Mucosa of descending colon (tissue), 3 donors: Measurements from ENCODE around the gene MYL7. TPM values are rescaled to one million over a fixed set of nuclear protein-coding genes. Genes with fewer than 3 reads are reported as not detected.
"Not testable (repeated sequence)": the region's sequence is repeated elsewhere in the genome, so short reads cannot be mapped to it uniquely, and the experiment has no call there.

ENCODE experiments used
- ATAC-seq: fragments of 200-7000 bp; cut with Tn5 transposase; one replicate; pipeline ENCODE4 v1.9.1; 2020; ENCODE audit warnings: mild to moderate bottlenecking, moderate library complexity
- DNase-seq, 3 donors: peaks; one replicate each; pipeline ENCODE4 v3.0.0-alpha.2; 2020
- H3K36me3 ChIP-seq: fragments of 200-600 bp; one replicate; pipeline ENCODE4 v1.8.0; 2021; ENCODE audit warnings: low read depth, mild to moderate bottlenecking
- H3K4me1 ChIP-seq: fragments of 200-600 bp; one replicate; pipeline ENCODE4 v1.8.0; 2021; ENCODE audit warnings: low read depth, mild to moderate bottlenecking
- H3K4me3 ChIP-seq: fragments of 200-600 bp; one replicate; pipeline ENCODE4 v1.8.0; 2021; ENCODE audit warnings: mild to moderate bottlenecking
- H3K9me3 ChIP-seq: fragments of 200-600 bp; one replicate; pipeline ENCODE4 v1.8.0; 2021; ENCODE audit warnings: mild to moderate bottlenecking
- intact Hi-C, 2 donors: fragments of 100-400 bp; cut with DNase I in 1 of 2; cut with micrococcal nuclease in 1 of 2; formaldehyde crosslinking; loops; one replicate each; pipeline versions ENCODE4 v1.11.0 to v1.11.1; 2022; cut with DNase I, micrococcal nuclease
- total RNA-seq, 3 donors: library from RNA; stranded (reverse); fragmentation: NEBNext Ultra II Directional in 2 of 3; extraction: Animal tissue kit (Norgen Biotek cat#: 25700) in 2 of 3; gene quantifications; one replicate each; pipeline versions ENCODE4 v1.2.1 to v1.2.4, GENCODE V29; 2021 to 2023
- TF ChIP-seq, protein P1 (sequence below): fragments of 200-600 bp; IDR thresholded peaks from one replicate; pipeline ENCODE4 v1.8.0; 2022; ENCODE audit warnings: antibody characterized with exemption, mild to moderate bottlenecking
- donor health status: DM: no; HTN: no; CAD: no; lungs with moderate emphysema.
- donor health status: DM: no; HTN: no; CAD: no.
- donor health status: DM: no; HTN: yes; CAD: no.

The MYL7 gene
- total RNA-seq, 3 donors from 2014 or later, result 2.0 TPM; not detected in 2

DNA sequence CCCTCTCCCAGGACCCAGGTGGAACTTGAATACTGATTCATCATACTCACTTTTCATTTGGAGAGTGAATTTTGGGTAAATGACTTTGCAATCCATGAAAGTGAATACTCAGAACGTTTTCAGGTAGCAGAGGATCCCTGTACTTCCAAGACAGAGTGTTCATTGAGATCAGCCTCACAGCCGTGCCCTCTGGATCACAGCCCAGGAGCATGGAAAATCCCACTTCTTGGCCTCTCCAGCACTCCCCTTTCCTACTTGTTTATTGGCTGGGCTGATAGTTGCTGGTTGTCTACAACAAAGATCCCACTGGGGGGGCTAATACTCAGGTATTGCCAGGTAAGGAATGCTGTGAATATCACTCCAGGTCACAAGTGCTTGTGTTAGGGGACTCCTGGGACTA is 42.3 kb upstream of the MYL7 start:
- DNase-seq, result no peak
- H3K9me3 ChIP-seq, result peaks cover 6% of the 10 kb centered on the region
- no peak for ATAC-seq
- TF ChIP-seq, protein P1, sequence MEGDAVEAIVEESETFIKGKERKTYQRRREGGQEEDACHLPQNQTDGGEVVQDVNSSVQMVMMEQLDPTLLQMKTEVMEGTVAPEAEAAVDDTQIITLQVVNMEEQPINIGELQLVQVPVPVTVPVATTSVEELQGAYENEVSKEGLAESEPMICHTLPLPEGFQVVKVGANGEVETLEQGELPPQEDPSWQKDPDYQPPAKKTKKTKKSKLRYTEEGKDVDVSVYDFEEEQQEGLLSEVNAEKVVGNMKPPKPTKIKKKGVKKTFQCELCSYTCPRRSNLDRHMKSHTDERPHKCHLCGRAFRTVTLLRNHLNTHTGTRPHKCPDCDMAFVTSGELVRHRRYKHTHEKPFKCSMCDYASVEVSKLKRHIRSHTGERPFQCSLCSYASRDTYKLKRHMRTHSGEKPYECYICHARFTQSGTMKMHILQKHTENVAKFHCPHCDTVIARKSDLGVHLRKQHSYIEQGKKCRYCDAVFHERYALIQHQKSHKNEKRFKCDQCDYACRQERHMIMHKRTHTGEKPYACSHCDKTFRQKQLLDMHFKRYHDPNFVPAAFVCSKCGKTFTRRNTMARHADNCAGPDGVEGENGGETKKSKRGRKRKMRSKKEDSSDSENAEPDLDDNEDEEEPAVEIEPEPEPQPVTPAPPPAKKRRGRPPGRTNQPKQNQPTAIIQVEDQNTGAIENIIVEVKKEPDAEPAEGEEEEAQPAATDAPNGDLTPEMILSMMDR, result no peak
- intact Hi-C loops, result no loop called here
- no peak overlapping the region for H3K4me3 ChIP-seq
- H3K36me3 ChIP-seq, result no peaks in the 10 kb centered on the region
- H3K4me1 ChIP-seq, result no peaks in the 10 kb centered on the region

- intact Hi-C loops, result no loop called here
These were observed 41.7 kb upstream of the MYL7 start for GRCh38 chr7:44182827-44183226.

GRCh38 chr7:44180631-44181030 is 39.5 kb upstream of the MYL7 start:
- intact Hi-C loops, result no loop called here
- no peaks in the 10 kb centered on the region for H3K36me3 ChIP-seq
- ATAC-seq (no peak), DNase-seq (no peak)
- TF ChIP-seq, protein P1, result no peak
- no peak overlapping the region for H3K4me3 ChIP-seq
- peaks cover 6% of the 10 kb centered on the region for H3K9me3 ChIP-seq
- H3K4me1 ChIP-seq, result no peaks in the 10 kb centered on the region

More at GRCh38 chr7:44182827-44183226, 41.7 kb upstream of the MYL7 start:
- no peak for DNase-seq
- TF ChIP-seq, protein P1, result no peak
- ATAC-seq, result no peak
- H3K36me3 ChIP-seq, result no peaks in the 10 kb centered on the region
- no peaks in the 10 kb centered on the region for H3K4me1 ChIP-seq
- H3K9me3 ChIP-seq, result peaks cover 6% of the 10 kb centered on the region
- H3K4me3 ChIP-seq, result no peak overlapping the region

- no peak for DNase-seq
- Histone ChIP-seq H3K4me1 (no peaks in the 10 kb centered on the region), H3K9me3 (peaks cover 2% of the 10 kb centered on the region), H3K4me3 (no peak overlapping the region), H3K36me3 (no peaks in the 10 kb centered on the region)
- TF ChIP-seq, protein P1, result no peak
- intact Hi-C loops, result no loop called here
- ATAC-seq, result no peak
These were observed 36.5 kb upstream of the MYL7 start for GRCh38 chr7:44177570-44178131.

- TF ChIP-seq, protein P1, result no peak
- Histone ChIP-seq H3K36me3 (no peaks in the 10 kb centered on the region), H3K9me3 (no peaks in the 10 kb centered on the region), H3K4me1 (no peaks in the 10 kb centered on the region), H3K4me3 (no peak overlapping the region)
- intact Hi-C loops, result no loop called here
- DNase-seq (no peak), ATAC-seq (no peak)
These were observed 35.4 kb upstream of the MYL7 start for GRCh38 chr7:44176486-44176885.

DNA sequence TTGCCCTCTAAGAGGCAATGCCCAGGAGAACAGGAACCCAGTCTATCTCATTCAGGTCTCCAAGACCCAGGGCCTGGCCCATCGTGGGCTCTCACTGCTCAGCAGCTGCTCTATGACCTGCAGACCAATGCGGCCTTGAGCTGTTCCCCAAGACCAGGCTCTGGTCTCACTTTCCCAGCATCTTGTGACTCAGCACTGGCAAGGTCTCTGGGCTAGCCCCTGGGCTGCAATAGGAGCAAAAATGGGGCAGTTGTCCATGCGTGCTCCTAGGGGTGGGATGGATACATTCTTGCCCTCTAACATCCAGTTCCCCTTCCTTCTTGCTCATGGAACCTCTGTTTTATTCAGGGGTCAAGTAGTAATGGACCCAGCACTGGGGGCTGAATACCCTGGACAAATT is 34.6 kb upstream of the MYL7 start:
- no peak overlapping the region for H3K4me3 ChIP-seq
- ATAC-seq (no peak), DNase-seq (no peak)
- no peaks in the 10 kb centered on the region for H3K36me3 ChIP-seq
- H3K9me3 ChIP-seq, result no peaks in the 10 kb centered on the region
- TF ChIP-seq, protein P1, result no peak
- no peaks in the 10 kb centered on the region for H3K4me1 ChIP-seq
- intact Hi-C loops, result no loop called here

- H3K9me3 ChIP-seq, intact Hi-C loops, DNase-seq, H3K4me3 ChIP-seq, H3K4me1 ChIP-seq, ATAC-seq, H3K36me3 ChIP-seq: not testable (repeated sequence)
These were observed 33.5 kb upstream of the MYL7 start for GRCh38 chr7:44174694-44174948.
